Measurements from ENCODE around the gene GUCA2A. TPM values are rescaled to one million over a fixed set of nuclear protein-coding genes. Genes with fewer than 3 reads are reported as not detected.

The GUCA2A gene
- total RNA-seq, 4 donors from 2014 or later: not detected

- H3K36me3 ChIP-seq: no peaks in the 10 kb centered on the region
- H3K4me1 ChIP-seq: no peaks in the 10 kb centered on the region
- TF ChIP-seq POLR2A (IDR thresholded peaks at IDR 0.05): no peak
- no peak for DNase-seq (ENCODE audit: low spot score in 2 of 2)
- no peak overlapping the region for H3K4me3 ChIP-seq
- H3K27ac ChIP-seq: no peak overlapping the region
- no peaks in the 10 kb centered on the region for H3K9me3 ChIP-seq
- WGBS, 2 donors: 73 to 84% methylated on average over 3 of the region's 3 CpGs
- H3K27me3 ChIP-seq: peaks cover 0 to 10% of the 10 kb centered on the region in 2 donors
These were observed 29.1 kb downstream of the GUCA2A start for GRCh38 chr1:42135426-42135825.

DNA sequence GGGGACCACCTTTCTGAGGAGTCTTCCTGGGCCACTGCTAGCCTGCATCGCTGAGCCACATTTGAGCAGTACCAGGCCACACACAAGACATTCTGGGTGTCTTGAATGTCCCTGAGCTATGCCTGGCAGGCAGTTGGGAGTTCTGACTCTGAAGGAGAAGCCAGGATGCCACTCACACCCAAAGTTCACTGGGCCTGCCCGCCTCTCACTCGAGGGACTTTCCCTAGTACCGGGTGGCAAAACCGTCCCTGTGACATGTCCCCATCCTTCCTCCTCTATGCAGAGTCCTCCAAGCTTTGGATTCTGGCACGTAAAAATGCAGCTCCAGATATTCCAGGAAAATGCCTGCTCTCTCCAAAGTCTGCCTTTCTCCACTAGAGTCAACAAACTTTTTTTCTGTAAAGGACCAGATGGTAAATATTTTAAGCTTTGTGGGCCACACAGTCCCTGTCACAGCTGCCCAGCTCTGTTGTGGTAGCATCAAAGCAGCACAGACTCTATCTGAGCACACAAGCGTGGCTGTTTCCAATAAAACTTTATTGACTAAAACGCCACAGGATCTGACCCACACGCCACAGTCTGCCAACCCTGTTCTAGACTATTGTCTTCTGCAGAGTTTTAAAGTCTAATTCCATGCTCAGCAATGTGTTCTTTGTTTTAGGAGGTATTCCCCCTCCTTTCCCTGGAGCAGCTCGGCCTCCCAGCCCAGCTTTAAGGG is 30.6 kb downstream of the GUCA2A start:
- WGBS, 2 donors: 75 to 76% methylated on average over 10 of the region's 10 CpGs
- TF ChIP-seq CTCF (IDR thresholded peaks at IDR 0.05) (no peak), EP300 (IDR thresholded peaks at IDR 0.05) (no peak), POLR2A (IDR thresholded peaks at IDR 0.05) (no peak)
- Histone ChIP-seq H3K4me3 (no peak overlapping the region), H3K9me3 (no peaks in the 10 kb centered on the region), H3K27ac (no peak overlapping the region), H3K36me3 (no peaks in the 10 kb centered on the region), H3K27me3 (peaks cover 0 to 9% of the 10 kb centered on the region in 2 donors), H3K4me1 (no peaks in the 10 kb centered on the region)
- no peak for DNase-seq (ENCODE audit: low spot score in 2 of 2)

GRCh38 chr1:42133390-42133789 is 31.2 kb downstream of the GUCA2A start:
- Histone ChIP-seq H3K9me3 (no peaks in the 10 kb centered on the region), H3K36me3 (no peaks in the 10 kb centered on the region), H3K4me3 (no peak overlapping the region), H3K27ac (no peak overlapping the region), H3K27me3 (peaks cover 0 to 9% of the 10 kb centered on the region in 2 donors), H3K4me1 (no peaks in the 10 kb centered on the region)
- WGBS, 2 donors: 76 to 89% methylated on average over 5 of the region's 5 CpGs
- DNase-seq (ENCODE audit: low spot score in 2 of 2): no peak
- TF ChIP-seq POLR2A (IDR thresholded peaks at IDR 0.05) (no peak), CTCF (IDR thresholded peaks at IDR 0.05) (no peak), EP300 (IDR thresholded peaks at IDR 0.05) (no peak)

GRCh38 chr1:42130061-42130660 is 34.4 kb downstream of the GUCA2A start:
- no peak for TF ChIP-seq POLR2A (IDR thresholded peaks at IDR 0.05)
- no peak for TF ChIP-seq EP300 (IDR thresholded peaks at IDR 0.05)
- TF ChIP-seq CTCF (IDR thresholded peaks at IDR 0.05): no peak
- Histone ChIP-seq H3K27me3 (peaks cover 0 to 5% of the 10 kb centered on the region in 2 donors), H3K27ac (no peak overlapping the region), H3K4me1 (no peaks in the 10 kb centered on the region), H3K4me3 (no peak overlapping the region), H3K9me3 (no peaks in the 10 kb centered on the region), H3K36me3 (no peaks in the 10 kb centered on the region)
- DNase-seq (ENCODE audit: low spot score in 2 of 2): no peak
- 60 to 62% methylated on average over 5 of the region's 5 CpGs for WGBS, 2 donors

DNA sequence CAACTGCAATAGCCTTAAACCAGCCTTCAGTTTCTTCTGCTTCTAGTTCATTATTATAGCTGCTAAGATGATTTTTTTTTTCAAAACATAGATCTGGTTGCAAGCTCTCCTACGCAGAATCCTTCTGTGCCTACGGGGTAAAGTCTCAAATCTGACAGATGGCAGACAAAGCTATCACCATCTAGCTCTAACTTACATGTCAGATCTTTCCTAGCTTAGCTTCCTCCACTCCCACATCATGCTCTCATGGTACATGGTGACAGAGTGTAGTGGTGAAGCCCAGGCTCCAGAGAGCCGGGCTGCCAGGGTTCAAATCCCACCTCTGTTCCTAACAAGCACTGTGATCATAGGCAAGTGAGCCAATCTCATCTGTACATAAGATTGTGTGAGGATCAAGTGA is 35.6 kb downstream of the GUCA2A start:
- TF ChIP-seq CTCF (IDR thresholded peaks at IDR 0.05) (no peak), EP300 (IDR thresholded peaks at IDR 0.05) (no peak), POLR2A (IDR thresholded peaks at IDR 0.05) (no peak)
- no peak for DNase-seq (ENCODE audit: low spot score in 2 of 2)
- H3K9me3 ChIP-seq: no peaks in the 10 kb centered on the region
- no peaks in the 10 kb centered on the region for H3K4me1 ChIP-seq
- no peak overlapping the region for H3K4me3 ChIP-seq
- H3K27me3 ChIP-seq: no peaks in the 10 kb centered on the region
- H3K27ac ChIP-seq: no peak overlapping the region
- 82 to 86% methylated on average over 3 of the region's 3 CpGs for WGBS, 2 donors
- no peaks in the 10 kb centered on the region for H3K36me3 ChIP-seq
